OCI-LY1 (cell line): ENCODE results near the gene HAUS7.

Experiments
- H2AFZ ChIP-seq: fragments of 200-600 bp; sonication (generic), shearing (Covaris generic); 2 replicates; pipeline ENCODE4 v1.6.0; 2014; ENCODE audit warnings: antibody characterized with exemption, mild to moderate bottlenecking, low read length
- H3F3A ChIP-seq: fragments of 200-600 bp; sonication (generic), shearing (Covaris generic); 2 replicates; pipeline ENCODE4 v1.6.0; 2014; ENCODE audit warnings: mild to moderate bottlenecking, antibody characterized with exemption, low read length, moderate library complexity; ENCODE audit not compliant: insufficient read depth
- H3K27ac ChIP-seq: fragments of 200-600 bp; sonication (generic); 2 replicates; pipeline ENCODE4 v1.5.1; 2014; ENCODE audit warnings: low read length, mixed run types, mild to moderate bottlenecking, low read depth; ENCODE audit not compliant: poor library complexity, severe bottlenecking
- H3K27me3 ChIP-seq: fragments of 200-600 bp; sonication (generic); 2 replicates; pipeline ENCODE4 v1.6.0; 2014; ENCODE audit warnings: antibody characterized with exemption, mild to moderate bottlenecking, low read length, moderate library complexity; ENCODE audit not compliant: insufficient read depth
- H3K36me3 ChIP-seq: fragments of 200-600 bp; sonication (generic); 2 replicates; pipeline ENCODE4 v1.6.1; 2014; ENCODE audit warnings: mild to moderate bottlenecking, antibody characterized with exemption, low read length, moderate library complexity, mixed read lengths; ENCODE audit not compliant: insufficient read depth
- H3K4me1 ChIP-seq: fragments of 200-600 bp; sonication (generic); 2 replicates; pipeline ENCODE4 v1.5.1; 2014; ENCODE audit warnings: mild to moderate bottlenecking, low read length, moderate library complexity; ENCODE audit not compliant: insufficient read depth, severe bottlenecking
- H3K4me2 ChIP-seq: fragments of 200-600 bp; sonication (generic), shearing (Covaris generic); 2 replicates; pipeline ENCODE4 v1.6.1; 2014; ENCODE audit warnings: low read length
- H3K4me3 ChIP-seq: fragments of 200-600 bp; sonication (generic); 2 replicates; pipeline ENCODE4 v1.5.1; 2014; ENCODE audit warnings: low read length, low read depth, mild to moderate bottlenecking, mixed read lengths; ENCODE audit not compliant: poor library complexity, severe bottlenecking
- H3K79me2 ChIP-seq: fragments of 200-600 bp; shearing (Covaris generic); 2 replicates; pipeline ENCODE4 v1.6.1; 2016; ENCODE audit warnings: mixed run types, low read length, mixed read lengths; ENCODE audit not compliant: insufficient read depth
- H3K9ac ChIP-seq: fragments of 200-600 bp; sonication (generic), shearing (Covaris generic); 2 replicates; pipeline ENCODE4 v1.6.1; 2014; ENCODE audit warnings: mild to moderate bottlenecking, low read length, mixed read lengths
- H3K9me2 ChIP-seq: fragments of 200-600 bp; sonication (generic), shearing (Covaris generic); 2 replicates; pipeline ENCODE4 v1.6.1; 2014; ENCODE audit warnings: low read depth, mild to moderate bottlenecking, low read length, mixed read lengths
- H3K9me3 ChIP-seq: fragments of 200-600 bp; shearing (Covaris generic); 2 replicates; pipeline ENCODE4 v1.6.1; 2014; ENCODE audit warnings: low read length, mixed read lengths
- H4K20me1 ChIP-seq: fragments of 200-600 bp; sonication (generic), shearing (Covaris generic); 2 replicates; pipeline ENCODE4 v1.6.0; 2016; ENCODE audit warnings: mild to moderate bottlenecking, low read length; ENCODE audit not compliant: insufficient read depth
- EZH2 ChIP-seq: fragments of 200-600 bp; sonication (generic), shearing (Covaris generic); IDR thresholded peaks from 2 replicates; pipeline ENCODE4 v1.8.0; 2017; ENCODE audit warnings: borderline replicate concordance, mixed run types, mild to moderate bottlenecking, antibody characterized with exemption, low read length, moderate library complexity, mixed read lengths
- TF ChIP-seq, protein P1 (sequence below): fragments of 200-600 bp; sonication (generic), shearing (Covaris generic); IDR thresholded peaks from 2 replicates; pipeline ENCODE4 v1.5.1; 2017; ENCODE audit warnings: mild to moderate bottlenecking, antibody characterized with exemption, low read length, moderate library complexity, mixed read lengths

Gene HAUS7

DNA sequence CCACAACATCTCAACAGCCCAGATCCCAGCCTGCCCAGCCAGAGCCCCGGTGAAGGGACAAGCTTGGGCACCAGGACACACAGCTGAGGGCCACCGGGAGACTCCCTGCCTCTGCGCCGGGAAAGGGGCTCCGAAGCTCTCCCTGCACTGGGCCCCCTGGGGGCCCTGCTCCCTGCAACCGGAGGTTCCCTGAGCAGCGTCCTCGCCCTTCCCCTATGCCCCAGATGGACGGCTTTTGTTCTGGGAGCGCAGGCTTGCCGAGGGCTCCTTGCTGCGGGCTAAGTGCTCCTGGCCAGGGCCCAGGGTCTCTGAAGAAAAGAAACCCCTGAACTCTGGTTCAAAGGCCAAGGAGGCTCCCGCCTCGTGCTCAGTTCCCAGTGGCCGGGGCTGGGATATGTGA is 60.0 kb downstream of the HAUS7 start:
- Histone ChIP-seq H3K9me2 (no peaks in the 10 kb centered on the region), H4K20me1 (no peaks in the 10 kb centered on the region), H3K4me1 (peaks cover 6% of the 10 kb centered on the region), H3K79me2 (no peaks in the 10 kb centered on the region), H3K9ac (no peak overlapping the region), H3K4me3 (no peak overlapping the region), H3K27me3 (no peaks in the 10 kb centered on the region), H3F3A (no peaks in the 10 kb centered on the region), H3K27ac (no peak overlapping the region), H3K36me3 (no peaks in the 10 kb centered on the region), H2AFZ (no peak overlapping the region), H3K4me2 (no peak overlapping the region), H3K9me3 (no peaks in the 10 kb centered on the region)
- TF ChIP-seq EZH2: no peak
- TF ChIP-seq, protein P1, sequence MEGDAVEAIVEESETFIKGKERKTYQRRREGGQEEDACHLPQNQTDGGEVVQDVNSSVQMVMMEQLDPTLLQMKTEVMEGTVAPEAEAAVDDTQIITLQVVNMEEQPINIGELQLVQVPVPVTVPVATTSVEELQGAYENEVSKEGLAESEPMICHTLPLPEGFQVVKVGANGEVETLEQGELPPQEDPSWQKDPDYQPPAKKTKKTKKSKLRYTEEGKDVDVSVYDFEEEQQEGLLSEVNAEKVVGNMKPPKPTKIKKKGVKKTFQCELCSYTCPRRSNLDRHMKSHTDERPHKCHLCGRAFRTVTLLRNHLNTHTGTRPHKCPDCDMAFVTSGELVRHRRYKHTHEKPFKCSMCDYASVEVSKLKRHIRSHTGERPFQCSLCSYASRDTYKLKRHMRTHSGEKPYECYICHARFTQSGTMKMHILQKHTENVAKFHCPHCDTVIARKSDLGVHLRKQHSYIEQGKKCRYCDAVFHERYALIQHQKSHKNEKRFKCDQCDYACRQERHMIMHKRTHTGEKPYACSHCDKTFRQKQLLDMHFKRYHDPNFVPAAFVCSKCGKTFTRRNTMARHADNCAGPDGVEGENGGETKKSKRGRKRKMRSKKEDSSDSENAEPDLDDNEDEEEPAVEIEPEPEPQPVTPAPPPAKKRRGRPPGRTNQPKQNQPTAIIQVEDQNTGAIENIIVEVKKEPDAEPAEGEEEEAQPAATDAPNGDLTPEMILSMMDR: no peak

DNA sequence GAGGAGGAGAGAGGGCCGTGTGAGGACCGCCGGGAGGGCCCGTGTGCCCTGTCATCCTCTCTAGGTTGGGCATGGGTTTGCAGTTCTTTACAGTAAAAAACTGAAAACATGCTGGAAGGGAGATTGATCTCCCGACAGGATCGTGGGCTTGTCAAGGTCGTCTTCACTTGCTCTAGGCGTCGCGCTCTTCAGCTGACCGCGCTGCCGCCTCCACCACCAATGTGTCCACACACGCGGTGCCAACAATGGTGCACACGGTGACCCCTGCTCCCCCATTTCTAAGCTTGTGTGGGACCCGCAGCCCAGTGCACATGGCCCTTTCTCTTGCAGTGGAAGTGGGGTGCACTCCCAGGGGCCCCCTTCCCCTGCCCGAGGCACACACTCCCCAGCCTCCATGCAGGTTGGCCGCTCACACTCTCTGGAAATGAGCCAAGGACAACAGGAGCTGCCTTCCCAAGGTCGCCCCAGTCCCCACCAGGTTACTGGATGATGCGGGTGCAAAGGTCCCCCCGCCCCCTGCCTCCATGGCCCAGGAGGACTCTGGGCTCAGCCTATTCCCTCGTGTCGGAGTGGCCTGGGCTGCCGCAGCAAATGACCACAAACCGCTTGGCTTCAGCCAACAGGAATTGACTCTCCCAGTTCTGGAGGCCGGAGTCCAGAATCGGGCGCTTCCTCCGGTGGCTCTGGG is 60.8 kb downstream of the HAUS7 start:
- Histone ChIP-seq H3K36me3 (no peaks in the 10 kb centered on the region), H3K9me2 (no peaks in the 10 kb centered on the region), H3K4me3 (no peak overlapping the region), H3K9me3 (no peaks in the 10 kb centered on the region), H4K20me1 (no peaks in the 10 kb centered on the region), H2AFZ (no peak overlapping the region), H3K27me3 (no peaks in the 10 kb centered on the region), H3K4me1 (peaks cover 6% of the 10 kb centered on the region), H3F3A (no peaks in the 10 kb centered on the region), H3K9ac (no peak overlapping the region), H3K79me2 (no peaks in the 10 kb centered on the region), H3K27ac (no peak overlapping the region), H3K4me2 (no peak overlapping the region)
- TF ChIP-seq, protein P1: no peak
- no peak for TF ChIP-seq EZH2

DNA sequence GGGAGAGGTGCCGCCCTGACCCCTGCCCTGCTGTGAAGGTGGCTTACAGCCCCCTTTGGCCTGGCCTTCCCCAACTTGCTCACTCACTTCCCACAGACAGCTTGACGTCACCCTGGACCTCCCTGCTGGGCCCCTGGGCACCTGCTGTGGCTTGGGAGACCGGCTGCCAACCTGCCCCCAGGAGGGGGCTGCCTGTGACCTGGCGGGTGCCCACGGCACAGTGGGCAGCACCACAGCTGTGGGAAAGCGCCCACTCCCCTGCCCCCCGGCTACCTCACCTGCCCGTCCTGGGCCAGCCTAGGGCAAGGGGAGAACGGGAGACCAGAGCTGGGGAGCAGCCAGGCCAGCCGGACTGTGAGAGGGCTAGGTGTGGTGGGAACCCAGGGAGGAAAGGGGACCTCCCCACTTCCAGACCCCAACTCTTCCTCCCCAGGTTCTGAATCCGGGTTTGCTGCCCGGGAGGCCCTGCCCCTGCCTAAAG is 61.5 kb downstream of the HAUS7 start:
- TF ChIP-seq, protein P1: no peak
- TF ChIP-seq EZH2: no peak
- H3K27me3 ChIP-seq: no peaks in the 10 kb centered on the region
- no peak overlapping the region for H3K9ac ChIP-seq
- no peaks in the 10 kb centered on the region for H3K79me2 ChIP-seq
- H3K4me2 ChIP-seq: no peak overlapping the region
- no peaks in the 10 kb centered on the region for H3K9me2 ChIP-seq
- H4K20me1 ChIP-seq: no peaks in the 10 kb centered on the region
- no peaks in the 10 kb centered on the region for H3K36me3 ChIP-seq
- H3K27ac ChIP-seq: no peak overlapping the region
- no peaks in the 10 kb centered on the region for H3F3A ChIP-seq
- H3K9me3 ChIP-seq: no peaks in the 10 kb centered on the region
- peaks cover 6% of the 10 kb centered on the region for H3K4me1 ChIP-seq
- no peak overlapping the region for H3K4me3 ChIP-seq
- H2AFZ ChIP-seq: no peak overlapping the region
